Measurements from ENCODE around the gene TPM4.

The TPM4 gene

DNA sequence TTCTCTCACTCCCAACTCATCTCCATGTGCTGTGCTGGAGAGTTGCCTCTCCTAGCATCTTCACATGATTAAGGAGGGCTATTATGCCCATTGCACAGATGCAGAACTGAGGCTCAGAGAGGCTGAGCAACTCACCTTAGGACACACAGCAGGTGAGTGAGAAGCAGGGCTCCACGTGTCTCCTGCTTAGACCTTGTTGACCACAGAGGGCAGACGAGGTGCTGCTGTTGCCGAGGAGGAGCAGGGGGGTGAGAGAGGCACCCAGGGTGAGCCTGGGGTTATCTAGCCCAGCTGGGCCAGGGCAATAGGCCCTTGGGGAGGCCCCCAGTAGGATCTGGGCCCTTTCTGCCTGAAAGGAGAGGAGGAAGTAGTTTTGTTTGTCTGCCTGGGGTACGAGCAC lies 64.7 kb downstream of the TPM4 start:
- peak; percentile 86 for DNase-seq (ENCODE audit: extremely low read depth, insufficient read length)
- H3K27me3 ChIP-seq (replicated peaks; ENCODE audit: control insufficient read depth, insufficient read depth, low read length): no peaks in the 10 kb centered on the region

GRCh38 chr19:16142032-16142580 lies 65.8 kb downstream of the TPM4 start:
- H3K36me3 ChIP-seq (ENCODE audit: control insufficient read depth, insufficient read depth, low read length): peaks cover 1% of the 10 kb centered on the region
- no peak for TF ChIP-seq CTCF (IDR thresholded peaks at IDR 0.05; ENCODE audit: insufficient read depth, low read length, poor library complexity, severe bottlenecking)
- DNase-seq (ENCODE audit: extremely low read depth, insufficient read length): no peak
- H3K4me3 ChIP-seq (replicated peaks; ENCODE audit: low read depth, low read length): no peak overlapping the region
- H3K27me3 ChIP-seq (replicated peaks; ENCODE audit: control insufficient read depth, insufficient read depth, low read length): no peaks in the 10 kb centered on the region

More for the DNA sequence above, 64.7 kb downstream of the TPM4 start:
- Histone ChIP-seq H3K36me3 (ENCODE audit: control insufficient read depth, insufficient read depth, low read length) (no peaks in the 10 kb centered on the region), H3K4me3 (replicated peaks; ENCODE audit: low read depth, low read length) (no peak overlapping the region)
- peak; percentile 45 for TF ChIP-seq CTCF (IDR thresholded peaks at IDR 0.05; ENCODE audit: insufficient read depth, low read length, poor library complexity, severe bottlenecking)

GRCh38 chr19:16143399-16144215 lies 67.3 kb downstream of the TPM4 start, which contains the start of gene HSH2D:
Gene HSH2D (plus strand): TSS chr19:16143685. CDS start chr19:16148751, 5,066 bp downstream.
- Histone ChIP-seq H3K36me3 (ENCODE audit: control insufficient read depth, insufficient read depth, low read length) (peaks cover 6% of the 10 kb centered on the region), H3K27me3 (replicated peaks; ENCODE audit: control insufficient read depth, insufficient read depth, low read length) (no peaks in the 10 kb centered on the region), H3K4me3 (replicated peaks; ENCODE audit: low read depth, low read length) (peak within 1 kb of the TSS; percentile 80)
- TF ChIP-seq CTCF (IDR thresholded peaks at IDR 0.05; ENCODE audit: insufficient read depth, low read length, poor library complexity, severe bottlenecking): no peak
- DNase-seq (ENCODE audit: extremely low read depth, insufficient read length): peak; percentile 89

GRCh38 chr19:16144216-16144581 lies 67.9 kb downstream of the TPM4 start:
- H3K36me3 ChIP-seq (ENCODE audit: control insufficient read depth, insufficient read depth, low read length): peaks cover 9% of the 10 kb centered on the region
- H3K27me3 ChIP-seq (replicated peaks; ENCODE audit: control insufficient read depth, insufficient read depth, low read length): no peaks in the 10 kb centered on the region
- no peak for DNase-seq (ENCODE audit: extremely low read depth, insufficient read length)
- peak overlapping the region; percentile 80 for H3K4me3 ChIP-seq (replicated peaks; ENCODE audit: low read depth, low read length)
- TF ChIP-seq CTCF (IDR thresholded peaks at IDR 0.05; ENCODE audit: insufficient read depth, low read length, poor library complexity, severe bottlenecking): no peak

- TF ChIP-seq CTCF (IDR thresholded peaks at IDR 0.05; ENCODE audit: insufficient read depth, low read length, poor library complexity, severe bottlenecking): no peak
- Histone ChIP-seq H3K27me3 (replicated peaks; ENCODE audit: control insufficient read depth, insufficient read depth, low read length) (no peaks in the 10 kb centered on the region), H3K4me3 (replicated peaks; ENCODE audit: low read depth, low read length) (peak overlapping the region; percentile 76), H3K36me3 (ENCODE audit: control insufficient read depth, insufficient read depth, low read length) (peaks cover 12% of the 10 kb centered on the region)
- DNase-seq (ENCODE audit: extremely low read depth, insufficient read length): no peak
These were observed 69.8 kb downstream of the TPM4 start for GRCh38 chr19:16146112-16146511.

All from GM06990 (cell line).